Stomach (tissue), 4 donors: ENCODE data around the gene KLHDC3.

Experiments used
- POLR2A ChIP-seq, 4 donors: fragments of 450-650 bp; IDR thresholded peaks; one replicate each; pipeline ENCODE4 v1.6.1; 2016; ENCODE audit warnings: antibody characterized with exemption in 4 of 4, control low read depth in 2 of 4, mild to moderate bottlenecking in 1 of 4, moderate library complexity in 1 of 4
- POLR2AphosphoS5 ChIP-seq, 3 donors: sonication (generic); formaldehyde crosslinking; IDR thresholded peaks; one replicate each; pipeline ENCODE4 v1.6.1; 2016; ENCODE audit warnings: antibody characterized with exemption in 3 of 3
- TF ChIP-seq, protein P1 (sequence below), 7 experiments: fragments of 450-650 bp in 4 of 7; fragments of 200-600 bp in 3 of 7; sonication (generic) in 3 of 7; IDR thresholded peaks; one replicate each; pipeline ENCODE4 v1.5.1; 2016 to 2019; ENCODE audit warnings: antibody characterized with exemption in 7 of 7, control low read depth in 2 of 7, mild to moderate bottlenecking in 1 of 7

DNA sequence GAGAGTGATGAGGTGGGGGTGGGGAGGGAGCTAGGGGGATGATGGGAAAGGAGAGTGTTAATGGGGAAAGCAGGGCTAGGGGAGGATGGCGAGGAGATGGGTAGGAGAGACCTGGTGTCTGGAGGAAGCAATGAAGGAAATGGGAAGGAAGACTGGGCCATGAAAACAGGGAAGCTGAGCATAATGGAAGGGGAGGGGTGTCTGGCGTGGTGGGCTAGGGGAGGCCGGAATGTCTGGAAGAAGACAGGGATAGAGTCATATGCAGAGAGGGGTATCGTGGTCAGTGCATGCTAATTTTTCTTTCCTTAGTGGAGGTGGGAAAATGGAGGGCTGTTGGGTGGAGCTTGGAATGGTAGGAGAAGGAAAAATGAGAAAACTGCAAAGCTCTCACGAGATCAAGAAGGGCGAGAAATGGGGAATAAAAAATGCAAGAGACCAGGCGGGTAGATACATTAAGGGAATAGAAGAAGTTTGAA, 423 bp downstream of the KLHDC3 start:
- TF ChIP-seq, protein P1, sequence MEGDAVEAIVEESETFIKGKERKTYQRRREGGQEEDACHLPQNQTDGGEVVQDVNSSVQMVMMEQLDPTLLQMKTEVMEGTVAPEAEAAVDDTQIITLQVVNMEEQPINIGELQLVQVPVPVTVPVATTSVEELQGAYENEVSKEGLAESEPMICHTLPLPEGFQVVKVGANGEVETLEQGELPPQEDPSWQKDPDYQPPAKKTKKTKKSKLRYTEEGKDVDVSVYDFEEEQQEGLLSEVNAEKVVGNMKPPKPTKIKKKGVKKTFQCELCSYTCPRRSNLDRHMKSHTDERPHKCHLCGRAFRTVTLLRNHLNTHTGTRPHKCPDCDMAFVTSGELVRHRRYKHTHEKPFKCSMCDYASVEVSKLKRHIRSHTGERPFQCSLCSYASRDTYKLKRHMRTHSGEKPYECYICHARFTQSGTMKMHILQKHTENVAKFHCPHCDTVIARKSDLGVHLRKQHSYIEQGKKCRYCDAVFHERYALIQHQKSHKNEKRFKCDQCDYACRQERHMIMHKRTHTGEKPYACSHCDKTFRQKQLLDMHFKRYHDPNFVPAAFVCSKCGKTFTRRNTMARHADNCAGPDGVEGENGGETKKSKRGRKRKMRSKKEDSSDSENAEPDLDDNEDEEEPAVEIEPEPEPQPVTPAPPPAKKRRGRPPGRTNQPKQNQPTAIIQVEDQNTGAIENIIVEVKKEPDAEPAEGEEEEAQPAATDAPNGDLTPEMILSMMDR (IDR thresholded peaks at IDR 0.05), result no peak
- TF ChIP-seq POLR2AphosphoS5 (IDR thresholded peaks at IDR 0.05) (no peak), POLR2A (IDR thresholded peaks at IDR 0.05) (no peak)
